HepG2 (cell line): ENCODE data around the gene KCNAB1. TPM values are rescaled to one million over a fixed set of nuclear protein-coding genes. Genes with fewer than 3 reads are reported as not detected.

Experiments
- ATAC-seq: fragments of 200-7000 bp; cut with Tn5 transposase; 3 replicates; pipeline ENCODE4 v1.9.1; 2020; ENCODE audit warnings: mild to moderate bottlenecking, moderate library complexity
- BruUV-seq: library from RNA; stranded (reverse); fragments of 400-500 nt; replicated peaks from 2 replicates; lab custom pipeline; 2021; lab: Mats Ljungman, UMichigan
- CTCF ChIA-PET: fragments of 300-600 bp; formaldehyde crosslinking; extraction: SDS; loops from one replicate; lab custom pipeline; 2021; ENCODE audit warnings: low total read pairs, inconsistent platforms, low intra/inter-chr PET ratio; lab: Yijun Ruan, JAX
- POLR2A ChIA-PET: fragments of 350-600 bp; sonication (Branson Sonifier 250); formaldehyde crosslinking; loops from one replicate; lab custom pipeline; 2020; ENCODE audit warnings: antibody characterized with exemption, inconsistent platforms; lab: Yijun Ruan, JAX
- DNase-seq: peaks from one replicate; pipeline ENCODE4 v3.0.0-alpha.2; 2015; ENCODE audit warnings: low spot score
- FAIRE-seq: peaks from 3 replicates; lab custom pipeline; 2011; peaks lifted over from hg19 to GRCh38; lab: Jason Lieb, UNC
- H2AFZ ChIP-seq: one replicate; pipeline ENCODE4 v1.6.1; 2011; ENCODE audit warnings: low read length, inconsistent platforms
- H3K27ac ChIP-seq: fragments of 300-600 bp; 3 replicates; pipeline ENCODE4 v1.8.0; 2011; ENCODE audit warnings: mixed run types, mild to moderate bottlenecking, mixed read lengths, low read length, inconsistent platforms; ENCODE audit not compliant: insufficient read depth; ENCODE audit errors: extremely low read length
- H3K27me3 ChIP-seq, 2 experiments: fragments of 200-600 bp in 1 of 2; 2 replicates in 1 of 2; 3 replicates in 1 of 2; pipeline versions ENCODE4 v1.6.0 to v1.8.0; 2011; ENCODE audit warnings: low read length in 2 of 2, mild to moderate bottlenecking in 2 of 2, moderate library complexity in 2 of 2, inconsistent platforms in 1 of 2; ENCODE audit not compliant: insufficient read depth in 2 of 2, control insufficient read depth in 1 of 2
- H3K36me3 ChIP-seq, 2 experiments: fragments of 200-600 bp in 1 of 2; replicated peaks in 1 of 2; 2 replicates in 1 of 2; 3 replicates in 1 of 2; pipeline versions ENCODE4 v1.5.1 to v1.8.0; 2011; ENCODE audit warnings: low read length in 2 of 2, inconsistent platforms in 1 of 2; ENCODE audit not compliant: insufficient read depth in 2 of 2, control insufficient read depth in 1 of 2
- H3K4me1 ChIP-seq: 2 replicates; pipeline ENCODE4 v1.5.1; 2012; ENCODE audit warnings: low read length, inconsistent platforms; ENCODE audit not compliant: insufficient read depth
- H3K4me2 ChIP-seq: 2 replicates; pipeline ENCODE4 v1.6.0; 2011; ENCODE audit warnings: low read depth, low read length, inconsistent platforms
- H3K4me3 ChIP-seq, 3 experiments: fragments of 200-600 bp in 1 of 3; sonication (generic), shearing (Covaris generic) in 1 of 3; replicated peaks in 1 of 3; 2 replicates each; pipeline ENCODE4 v1.5.1; 2011 to 2016; ENCODE audit warnings: low read length in 3 of 3, inconsistent platforms in 2 of 3, low read depth in 2 of 3, mild to moderate bottlenecking in 2 of 3, control low read depth in 1 of 3, mixed read lengths in 1 of 3; ENCODE audit not compliant: insufficient read depth in 1 of 3
- H3K79me2 ChIP-seq: one replicate; pipeline ENCODE4 v1.6.1; 2011; ENCODE audit warnings: low read length, inconsistent platforms; ENCODE audit not compliant: insufficient read depth
- H3K9ac ChIP-seq: 2 replicates; pipeline ENCODE4 v1.6.0; 2011; ENCODE audit warnings: mild to moderate bottlenecking, low read depth, low read length, inconsistent platforms; ENCODE audit not compliant: insufficient read depth
- H3K9me3 ChIP-seq: 2 replicates; pipeline ENCODE4 v1.5.1; 2012; ENCODE audit warnings: mild to moderate bottlenecking, low read length
- H4K20me1 ChIP-seq: 2 replicates; pipeline ENCODE4 v1.6.0; 2011; ENCODE audit warnings: inconsistent platforms, mild to moderate bottlenecking, low read length, moderate library complexity; ENCODE audit not compliant: insufficient read depth
- HNRNPL ChIP-seq: fragments of 200-400 bp; formaldehyde crosslinking; IDR thresholded peaks from 2 replicates; pipeline ENCODE4 v1.6.1; 2017; ENCODE audit warnings: mild to moderate bottlenecking, low read depth, low read length
- MXD4 ChIP-seq: IDR thresholded peaks from 2 replicates; pipeline ENCODE4 v1.6.1; 2016; ENCODE audit warnings: mild to moderate bottlenecking, missing biosample characterization, missing genetic modification reagents
- PHB2 ChIP-seq: fragments of 450-650 bp; IDR thresholded peaks from 2 replicates; pipeline ENCODE4 v1.6.1; 2018; ENCODE audit not compliant: partially characterized antibody
- POLR2AphosphoS2 ChIP-seq: IDR thresholded peaks from 2 replicates; pipeline ENCODE4 v1.6.1; 2011; ENCODE audit warnings: low read depth, low read length, improper control_type of control experiment
- RXRA ChIP-seq: sonication (generic); formaldehyde crosslinking; IDR thresholded peaks from 2 replicates; pipeline ENCODE4 v1.5.1; 2020; ENCODE audit warnings: missing genetic modification reagents
- SMARCC2 ChIP-seq: fragments of 450-650 bp; IDR thresholded peaks from 2 replicates; pipeline ENCODE4 v1.6.1; 2017; ENCODE audit warnings: antibody characterized with exemption, mild to moderate bottlenecking
- YEATS4 ChIP-seq: sonication (generic); formaldehyde crosslinking; IDR thresholded peaks from 2 replicates; pipeline ENCODE4 v1.4.0; 2020; ENCODE audit warnings: missing genetic modification reagents, borderline replicate concordance
- ZFP37 ChIP-seq: sonication (generic); formaldehyde crosslinking; IDR thresholded peaks from 2 replicates; pipeline ENCODE4 v1.4.0; 2020; ENCODE audit warnings: missing genetic modification reagents, borderline replicate concordance
- ZNF749 ChIP-seq: sonication (generic); formaldehyde crosslinking; IDR thresholded peaks from 2 replicates; pipeline ENCODE4 v1.8.0; 2022; ENCODE audit warnings: mild to moderate bottlenecking, missing genetic modification reagents, moderate library complexity, borderline replicate concordance
- ZNF768 ChIP-seq: sonication (generic); formaldehyde crosslinking; IDR thresholded peaks from 2 replicates; pipeline ENCODE4 v1.4.0; 2020; ENCODE audit warnings: missing genetic modification reagents
- ZNF883 ChIP-seq: sonication (generic); formaldehyde crosslinking; IDR thresholded peaks from 2 replicates; pipeline ENCODE4 v1.5.1; 2020; ENCODE audit warnings: mild to moderate bottlenecking, missing genetic modification reagents; ENCODE audit errors: not compliant biosample characterization
- WGBS: methylation state at CpG from one replicate; pipeline ENCODE4 v1.1.6; 2017; ENCODE audit warnings: low lambda C conversion rate; 5-methylcytosine and 5-hydroxymethylcytosine counted together
- in situ Hi-C: cut with HindIII; loops from 2 replicates; pipeline ENCODE4 v1.10.0; 2017; ENCODE audit warnings: low pct_unique_long_range_greater_than_20kb; ENCODE audit not compliant: extremely low pct_ligation_motif_present
- intact Hi-C: fragments of 100-400 bp; cut with micrococcal nuclease; formaldehyde crosslinking; loops from one replicate; pipeline ENCODE4 v1.10.0; 2022; ENCODE audit not compliant: unreplicated experiment
- polyA plus RNA-seq, 8 experiments: library from polyadenylated mRNA; depleted of rRNA in 3 of 8; stranded (reverse) in 7 of 8; unstranded in 1 of 8; fragments of >200 nt; fragmentation: Illumina TruSeq in 4 of 8; extraction: Trizol in 4 of 8; gene quantifications; 2 replicates each; pipeline versions ENCODE4 v1.2.1 to v1.2.3, GENCODE V29; 2011 to 2016; ENCODE audit warnings: low read depth in 4 of 8, missing spikeins in 1 of 8, mixed read lengths in 1 of 8; ENCODE audit not compliant: insufficient read depth in 1 of 8
- total RNA-seq, 5 experiments: library from RNA; depleted of rRNA; stranded (reverse); fragments of >200 nt; fragmentation: Illumina TruSeq; extraction: Trizol; gene quantifications; 2 replicates each; pipeline ENCODE4 v1.2.3, GENCODE V29; 2016; ENCODE audit warnings: low read depth in 1 of 5
- TF ChIP-seq, protein P1 (sequence below): sonication (generic); formaldehyde crosslinking; IDR thresholded peaks from 2 replicates; pipeline ENCODE4 v1.5.1; 2020; ENCODE audit warnings: mild to moderate bottlenecking, missing genetic modification reagents, borderline replicate concordance
- TF ChIP-seq, protein P2 (sequence below): sonication (generic); formaldehyde crosslinking; IDR thresholded peaks from 2 replicates; pipeline ENCODE4 v1.4.0; 2020; ENCODE audit warnings: missing genetic modification reagents
- TF ChIP-seq, protein P3 (sequence below): sonication (generic); formaldehyde crosslinking; IDR thresholded peaks from 2 replicates; pipeline ENCODE4 v1.4.0; 2020; ENCODE audit warnings: missing genetic modification reagents

The KCNAB1 gene
- total and polyA plus RNA-seq, 2 of the 13 experiments (the other 11 are each of a cell fraction or from before 2014, with no cell fraction given) = not detected

GRCh38 chr3:156311431-156311830, 191.1 kb downstream of the KCNAB1 start:
- Histone ChIP-seq H2AFZ (no peak overlapping the region), H4K20me1 (no peaks in the 10 kb centered on the region), H3K27me3 (no peaks in the 10 kb centered on the region; a peak in 1 of 5 replicates), H3K4me3 (no peak overlapping the region), H3K27ac (no peak overlapping the region), H3K36me3 (no peaks in the 10 kb centered on the region), H3K4me1 (no peaks in the 10 kb centered on the region), H3K9me3 (no peaks in the 10 kb centered on the region), H3K9ac (no peak overlapping the region), H3K79me2 (no peaks in the 10 kb centered on the region), H3K4me2 (no peak overlapping the region)
- CTCF ChIA-PET = no interaction called here
- FAIRE-seq (no peak), DNase-seq (no peak), ATAC-seq (no peak)
- intact Hi-C loops (no loop called here), in situ Hi-C loops (no loop called here)
- no TSS peak for BruUV-seq
- POLR2A ChIA-PET = no interaction called here
- 34% methylated on average over 4 of the region's 4 CpGs for WGBS
- TF ChIP-seq ZFP37 = no peak
- no peak for TF ChIP-seq SMARCC2
- TF ChIP-seq, protein P1, sequence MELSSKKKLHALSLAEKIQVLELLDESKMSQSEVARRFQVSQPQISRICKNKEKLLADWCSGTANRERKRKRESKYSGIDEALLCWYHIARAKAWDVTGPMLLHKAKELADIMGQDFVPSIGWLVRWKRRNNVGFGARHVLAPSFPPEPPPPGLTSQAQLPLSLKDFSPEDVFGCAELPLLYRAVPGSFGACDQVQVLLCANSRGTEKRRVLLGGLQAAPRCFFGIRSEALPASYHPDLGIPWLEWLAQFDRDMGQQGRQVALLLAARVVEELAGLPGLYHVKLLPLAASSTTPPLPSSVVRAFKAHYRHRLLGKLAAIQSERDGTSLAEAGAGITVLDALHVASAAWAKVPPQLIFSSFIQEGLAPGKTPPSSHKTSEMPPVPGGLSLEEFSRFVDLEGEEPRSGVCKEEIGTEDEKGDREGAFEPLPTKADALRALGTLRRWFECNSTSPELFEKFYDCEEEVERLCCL = no peak
- no peak for TF ChIP-seq POLR2AphosphoS2
- TF ChIP-seq, protein P2, sequence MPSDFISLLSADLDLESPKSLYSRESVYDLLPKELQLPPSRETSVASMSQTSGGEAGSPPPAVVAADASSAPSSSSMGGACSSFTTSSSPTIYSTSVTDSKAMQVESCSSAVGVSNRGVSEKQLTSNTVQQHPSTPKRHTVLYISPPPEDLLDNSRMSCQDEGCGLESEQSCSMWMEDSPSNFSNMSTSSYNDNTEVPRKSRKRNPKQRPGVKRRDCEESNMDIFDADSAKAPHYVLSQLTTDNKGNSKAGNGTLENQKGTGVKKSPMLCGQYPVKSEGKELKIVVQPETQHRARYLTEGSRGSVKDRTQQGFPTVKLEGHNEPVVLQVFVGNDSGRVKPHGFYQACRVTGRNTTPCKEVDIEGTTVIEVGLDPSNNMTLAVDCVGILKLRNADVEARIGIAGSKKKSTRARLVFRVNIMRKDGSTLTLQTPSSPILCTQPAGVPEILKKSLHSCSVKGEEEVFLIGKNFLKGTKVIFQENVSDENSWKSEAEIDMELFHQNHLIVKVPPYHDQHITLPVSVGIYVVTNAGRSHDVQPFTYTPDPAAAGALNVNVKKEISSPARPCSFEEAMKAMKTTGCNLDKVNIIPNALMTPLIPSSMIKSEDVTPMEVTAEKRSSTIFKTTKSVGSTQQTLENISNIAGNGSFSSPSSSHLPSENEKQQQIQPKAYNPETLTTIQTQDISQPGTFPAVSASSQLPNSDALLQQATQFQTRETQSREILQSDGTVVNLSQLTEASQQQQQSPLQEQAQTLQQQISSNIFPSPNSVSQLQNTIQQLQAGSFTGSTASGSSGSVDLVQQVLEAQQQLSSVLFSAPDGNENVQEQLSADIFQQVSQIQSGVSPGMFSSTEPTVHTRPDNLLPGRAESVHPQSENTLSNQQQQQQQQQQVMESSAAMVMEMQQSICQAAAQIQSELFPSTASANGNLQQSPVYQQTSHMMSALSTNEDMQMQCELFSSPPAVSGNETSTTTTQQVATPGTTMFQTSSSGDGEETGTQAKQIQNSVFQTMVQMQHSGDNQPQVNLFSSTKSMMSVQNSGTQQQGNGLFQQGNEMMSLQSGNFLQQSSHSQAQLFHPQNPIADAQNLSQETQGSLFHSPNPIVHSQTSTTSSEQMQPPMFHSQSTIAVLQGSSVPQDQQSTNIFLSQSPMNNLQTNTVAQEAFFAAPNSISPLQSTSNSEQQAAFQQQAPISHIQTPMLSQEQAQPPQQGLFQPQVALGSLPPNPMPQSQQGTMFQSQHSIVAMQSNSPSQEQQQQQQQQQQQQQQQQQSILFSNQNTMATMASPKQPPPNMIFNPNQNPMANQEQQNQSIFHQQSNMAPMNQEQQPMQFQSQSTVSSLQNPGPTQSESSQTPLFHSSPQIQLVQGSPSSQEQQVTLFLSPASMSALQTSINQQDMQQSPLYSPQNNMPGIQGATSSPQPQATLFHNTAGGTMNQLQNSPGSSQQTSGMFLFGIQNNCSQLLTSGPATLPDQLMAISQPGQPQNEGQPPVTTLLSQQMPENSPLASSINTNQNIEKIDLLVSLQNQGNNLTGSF (CRISPR knock-in tag) = no peak
- TF ChIP-seq HNRNPL = no peak
- TF ChIP-seq MXD4 (CRISPR knock-in tag) = no peak
- no peak for TF ChIP-seq PHB2
- TF ChIP-seq YEATS4 (CRISPR knock-in tag) = no peak
- no peak for TF ChIP-seq ZNF883 (CRISPR knock-in tag)
- TF ChIP-seq ZNF768 (CRISPR knock-in tag) = no peak
- TF ChIP-seq RXRA (CRISPR knock-in tag) = no peak
- TF ChIP-seq, protein P3, sequence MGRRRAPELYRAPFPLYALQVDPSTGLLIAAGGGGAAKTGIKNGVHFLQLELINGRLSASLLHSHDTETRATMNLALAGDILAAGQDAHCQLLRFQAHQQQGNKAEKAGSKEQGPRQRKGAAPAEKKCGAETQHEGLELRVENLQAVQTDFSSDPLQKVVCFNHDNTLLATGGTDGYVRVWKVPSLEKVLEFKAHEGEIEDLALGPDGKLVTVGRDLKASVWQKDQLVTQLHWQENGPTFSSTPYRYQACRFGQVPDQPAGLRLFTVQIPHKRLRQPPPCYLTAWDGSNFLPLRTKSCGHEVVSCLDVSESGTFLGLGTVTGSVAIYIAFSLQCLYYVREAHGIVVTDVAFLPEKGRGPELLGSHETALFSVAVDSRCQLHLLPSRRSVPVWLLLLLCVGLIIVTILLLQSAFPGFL (CRISPR knock-in tag) = no peak
- no peak for TF ChIP-seq ZNF749 (CRISPR knock-in tag)
